H9 (cell line): ENCODE results near the gene MCAT. TPM values are rescaled to one million over a fixed set of nuclear protein-coding genes. Genes with fewer than 3 reads are reported as not detected.
"Not testable (repeated sequence)": the region's sequence is repeated elsewhere in the genome, so short reads cannot be mapped to it uniquely, and the experiment has no call there.

Experiments
- DNase-seq: peaks from one replicate; pipeline ENCODE4 v3.0.0-alpha.2; 2017
- H2AFZ ChIP-seq: one replicate; pipeline ENCODE4 v1.6.1; 2013; ENCODE audit warnings: mild to moderate bottlenecking, low read length, control low read depth, moderate library complexity
- H2AK5ac ChIP-seq: 2 replicates; pipeline ENCODE4 v1.6.1; 2013; ENCODE audit warnings: low read length, control low read depth, mixed read lengths; ENCODE audit not compliant: insufficient read length
- H2BK120ac ChIP-seq: one replicate; pipeline ENCODE4 v1.6.1; 2013; ENCODE audit warnings: low read depth, mild to moderate bottlenecking, low read length, control low read depth, inconsistent platforms; ENCODE audit not compliant: poor library complexity, severe bottlenecking
- H2BK12ac ChIP-seq: 2 replicates; pipeline ENCODE4 v1.6.1; 2013; ENCODE audit warnings: low read length, control low read depth, mixed read lengths, low read depth; ENCODE audit not compliant: insufficient read length
- H2BK15ac ChIP-seq: 2 replicates; pipeline ENCODE4 v1.6.1; 2013; ENCODE audit warnings: low read depth, low read length, control low read depth
- H2BK20ac ChIP-seq: one replicate; pipeline ENCODE4 v1.6.1; 2013; ENCODE audit warnings: low read depth, mild to moderate bottlenecking, low read length, control low read depth, inconsistent platforms; ENCODE audit not compliant: poor library complexity, severe bottlenecking
- H2BK5ac ChIP-seq: 2 replicates; pipeline ENCODE4 v1.6.1; 2013; ENCODE audit warnings: low read length, control low read depth, mixed read lengths; ENCODE audit not compliant: insufficient read length
- H3K14ac ChIP-seq: 2 replicates; pipeline ENCODE4 v1.6.1; 2013; ENCODE audit warnings: low read length, control low read depth; ENCODE audit not compliant: insufficient read depth
- H3K18ac ChIP-seq: 2 replicates; pipeline ENCODE4 v1.6.1; 2013; ENCODE audit warnings: low read depth, mild to moderate bottlenecking, mixed read lengths, low read length, control low read depth; ENCODE audit not compliant: insufficient read length
- H3K23ac ChIP-seq: 2 replicates; pipeline ENCODE4 v1.6.1; 2013; ENCODE audit warnings: low read length, control low read depth, mixed read lengths, low read depth; ENCODE audit not compliant: insufficient read length
- H3K23me2 ChIP-seq: 2 replicates; pipeline ENCODE4 v1.6.1; 2013; ENCODE audit warnings: low read depth, mild to moderate bottlenecking, mixed read lengths, low read length, control low read depth; ENCODE audit not compliant: insufficient read length, poor library complexity, severe bottlenecking
- H3K27ac ChIP-seq: 2 replicates; pipeline ENCODE4 v1.5.1; 2013; ENCODE audit warnings: low read length, control low read depth, mixed read lengths, low read depth; ENCODE audit not compliant: insufficient read length
- H3K27me3 ChIP-seq: 2 replicates; pipeline ENCODE4 v1.6.1; 2013; ENCODE audit warnings: low read length, control low read depth, inconsistent platforms; ENCODE audit not compliant: insufficient read depth
- H3K4ac ChIP-seq: 2 replicates; pipeline ENCODE4 v1.6.1; 2013; ENCODE audit warnings: low read depth, mild to moderate bottlenecking, control low read depth, inconsistent platforms, low read length, moderate library complexity
- H3K4me1 ChIP-seq: 2 replicates; pipeline ENCODE4 v1.6.1; 2013; ENCODE audit warnings: low read length, control low read depth, inconsistent platforms; ENCODE audit not compliant: insufficient read depth
- H3K4me2 ChIP-seq: 2 replicates; pipeline ENCODE4 v1.6.1; 2013; ENCODE audit warnings: low read length, control low read depth, mixed read lengths; ENCODE audit not compliant: insufficient read length, insufficient read depth
- H3K56ac ChIP-seq: 2 replicates; pipeline ENCODE4 v1.6.1; 2013; ENCODE audit warnings: low read depth, mild to moderate bottlenecking, mixed read lengths, low read length, control low read depth; ENCODE audit not compliant: insufficient read length
- H3K79me1 ChIP-seq: 2 replicates; pipeline ENCODE4 v1.6.1; 2013; ENCODE audit warnings: low read depth, mild to moderate bottlenecking, moderate library complexity, low read length, control low read depth, inconsistent platforms; ENCODE audit not compliant: insufficient read depth, poor library complexity, severe bottlenecking
- H3K79me2 ChIP-seq: 2 replicates; pipeline ENCODE4 v1.6.1; 2013; ENCODE audit warnings: low read length, control low read depth, inconsistent platforms; ENCODE audit not compliant: insufficient read depth
- H3K9ac ChIP-seq: 2 replicates; pipeline ENCODE4 v1.6.1; 2013; ENCODE audit warnings: low read length, control low read depth, mixed read lengths; ENCODE audit not compliant: insufficient read length; ENCODE audit errors: extremely low read depth
- H3K9me3 ChIP-seq: one replicate; pipeline ENCODE4 v1.6.1; 2013; ENCODE audit warnings: low read depth, low read length, inconsistent platforms; ENCODE audit not compliant: control insufficient read depth
- H3T11ph ChIP-seq: one replicate; pipeline ENCODE4 v1.6.1; 2013; ENCODE audit warnings: mild to moderate bottlenecking, low read length, control low read depth, inconsistent platforms
- H4K20me1 ChIP-seq: one replicate; pipeline ENCODE4 v1.6.1; 2013; ENCODE audit not compliant: control insufficient read depth, insufficient read length, insufficient read depth
- H4K5ac ChIP-seq: 2 replicates; pipeline ENCODE4 v1.6.1; 2013; ENCODE audit warnings: low read depth, mild to moderate bottlenecking, mixed read lengths, low read length, control low read depth; ENCODE audit not compliant: insufficient read length
- H4K8ac ChIP-seq: replicated peaks from 2 replicates; pipeline ENCODE4 v1.6.1; 2013; ENCODE audit warnings: low read length, control low read depth, mixed read lengths, low read depth; ENCODE audit not compliant: insufficient read length
- H4K91ac ChIP-seq: 2 replicates; pipeline ENCODE4 v1.6.1; 2013; ENCODE audit warnings: low read depth, mild to moderate bottlenecking, moderate library complexity, mixed read lengths, low read length, control low read depth; ENCODE audit not compliant: insufficient read length
- H3K27ac Mint-ChIP-seq, 3 experiments: 2 replicates in 2 of 3; 3 replicates in 1 of 3; pipeline ENCODE4 v1.8.0; 2020 to 2021; ENCODE audit warnings: mixed read lengths in 3 of 3, mild to moderate bottlenecking in 1 of 3, moderate library complexity in 1 of 3
- H3K27me3 Mint-ChIP-seq: 2 replicates; pipeline ENCODE4 v1.8.0; 2021; ENCODE audit warnings: low read depth, mild to moderate bottlenecking, moderate library complexity, mixed read lengths
- H3K36me3 Mint-ChIP-seq, 3 experiments: 2 replicates in 2 of 3; 3 replicates in 1 of 3; pipeline ENCODE4 v1.8.0; 2020 to 2021; ENCODE audit warnings: low read depth in 3 of 3, mixed read lengths in 3 of 3; ENCODE audit not compliant: insufficient read depth in 1 of 3
- H3K4me1 Mint-ChIP-seq, 2 experiments: 2 replicates each; pipeline ENCODE4 v1.8.0; 2020; ENCODE audit warnings: mixed read lengths in 2 of 2
- H3K4me3 Mint-ChIP-seq, 2 experiments: 2 replicates in 1 of 2; 3 replicates in 1 of 2; pipeline ENCODE4 v1.8.0; 2020 to 2021; ENCODE audit warnings: mild to moderate bottlenecking in 2 of 2, mixed read lengths in 2 of 2, moderate library complexity in 1 of 2
- H3K9me3 Mint-ChIP-seq, 2 experiments: 2 replicates in 1 of 2; 3 replicates in 1 of 2; pipeline ENCODE4 v1.8.0; 2020; ENCODE audit warnings: mild to moderate bottlenecking in 2 of 2, mixed read lengths in 2 of 2, moderate library complexity in 1 of 2
- WGBS: extraction: QIAGEN DNeasy Blood & Tissue Kit; methylation state at CpG from one replicate; pipeline ENCODE4 v1.1.7; 2013; ENCODE audit warnings: missing lambda C conversion rate, low lambda C conversion rate, mixed read lengths; ENCODE audit not compliant: insufficient read length; ENCODE audit errors: extremely low coverage; 5-methylcytosine and 5-hydroxymethylcytosine counted together
- total RNA-seq: library from RNA; stranded (reverse); gene quantifications from 2 replicates; pipeline ENCODE4 v1.2.1, GENCODE V29; 2021
- TF ChIP-seq, protein P1 (sequence below): fragments of 200-600 bp; sonication (generic); conservative IDR thresholded peaks from 3 replicates; pipeline ENCODE4 v1.8.0; 2021; ENCODE audit warnings: antibody characterized with exemption, mild to moderate bottlenecking

MCAT gene
- total RNA-seq, 1 experiment from 2014 or later = 20.3 TPM

DNA sequence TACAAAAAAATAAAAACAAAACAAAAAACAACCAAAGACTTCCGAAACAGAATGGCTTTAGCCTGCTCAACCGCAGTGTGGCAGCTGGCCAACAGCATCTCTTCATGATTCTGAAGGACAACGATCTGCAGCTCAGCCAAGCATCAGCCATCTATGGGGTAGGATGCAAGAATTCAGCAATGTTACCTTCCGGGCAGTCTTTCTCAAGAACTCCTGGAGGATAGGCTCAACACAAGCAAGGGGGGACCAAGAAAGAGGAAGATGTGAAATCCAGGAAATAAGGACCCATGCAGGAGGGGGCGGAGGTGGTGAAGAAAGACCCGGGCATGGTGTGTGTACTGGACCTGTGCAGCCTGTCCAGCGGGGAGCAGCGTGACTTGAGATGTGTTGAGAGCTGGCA lies 4.6 kb upstream of the MCAT start:
- Histone ChIP-seq H4K8ac (no peak overlapping the region), H3K4me2 (no peak overlapping the region), H4K5ac (no peak overlapping the region), H3K14ac (no peak overlapping the region), H3K9ac (no peak overlapping the region), H2BK20ac (no peak overlapping the region), H4K91ac (no peak overlapping the region), H3K27ac (no peak overlapping the region), H3K79me1 (no peaks in the 10 kb centered on the region), H3K4me1 (no peaks in the 10 kb centered on the region; the same call in 1 of the 2 replicates), H3T11ph (no peak overlapping the region), H2BK5ac (no peak overlapping the region), H2BK15ac (no peak overlapping the region), H3K56ac (no peak overlapping the region), H3K27me3 (no peaks in the 10 kb centered on the region; the same call in 1 of the 2 replicates), H3K18ac (no peak overlapping the region), H3K23me2 (peaks cover under 1% of the 10 kb centered on the region), H2AFZ (no peak overlapping the region), H4K20me1 (no peaks in the 10 kb centered on the region), H3K9me3 (no peaks in the 10 kb centered on the region), H2AK5ac (no peak overlapping the region), H3K79me2 (no peaks in the 10 kb centered on the region), H2BK120ac (no peak overlapping the region), H3K23ac (no peak overlapping the region), H2BK12ac (no peak overlapping the region), H3K4ac (no peak overlapping the region)
- TF ChIP-seq, protein P1, sequence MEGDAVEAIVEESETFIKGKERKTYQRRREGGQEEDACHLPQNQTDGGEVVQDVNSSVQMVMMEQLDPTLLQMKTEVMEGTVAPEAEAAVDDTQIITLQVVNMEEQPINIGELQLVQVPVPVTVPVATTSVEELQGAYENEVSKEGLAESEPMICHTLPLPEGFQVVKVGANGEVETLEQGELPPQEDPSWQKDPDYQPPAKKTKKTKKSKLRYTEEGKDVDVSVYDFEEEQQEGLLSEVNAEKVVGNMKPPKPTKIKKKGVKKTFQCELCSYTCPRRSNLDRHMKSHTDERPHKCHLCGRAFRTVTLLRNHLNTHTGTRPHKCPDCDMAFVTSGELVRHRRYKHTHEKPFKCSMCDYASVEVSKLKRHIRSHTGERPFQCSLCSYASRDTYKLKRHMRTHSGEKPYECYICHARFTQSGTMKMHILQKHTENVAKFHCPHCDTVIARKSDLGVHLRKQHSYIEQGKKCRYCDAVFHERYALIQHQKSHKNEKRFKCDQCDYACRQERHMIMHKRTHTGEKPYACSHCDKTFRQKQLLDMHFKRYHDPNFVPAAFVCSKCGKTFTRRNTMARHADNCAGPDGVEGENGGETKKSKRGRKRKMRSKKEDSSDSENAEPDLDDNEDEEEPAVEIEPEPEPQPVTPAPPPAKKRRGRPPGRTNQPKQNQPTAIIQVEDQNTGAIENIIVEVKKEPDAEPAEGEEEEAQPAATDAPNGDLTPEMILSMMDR = no peak
- DNase-seq = no peak
- no peak overlapping the region for H3K4me3 Mint-ChIP-seq
- H3K9me3 Mint-ChIP-seq = no peaks in the 10 kb centered on the region
- H3K27me3 Mint-ChIP-seq = peaks cover 22% of the 10 kb centered on the region
- no peak overlapping the region for H3K27ac Mint-ChIP-seq
- peaks cover 3 to 19% of the 10 kb centered on the region in 2 experiments for H3K4me1 Mint-ChIP-seq
- no CpG with 5 or more reads among the region's 8 CpGs for WGBS
- H3K36me3 Mint-ChIP-seq = no peaks in the 10 kb centered on the region

DNA sequence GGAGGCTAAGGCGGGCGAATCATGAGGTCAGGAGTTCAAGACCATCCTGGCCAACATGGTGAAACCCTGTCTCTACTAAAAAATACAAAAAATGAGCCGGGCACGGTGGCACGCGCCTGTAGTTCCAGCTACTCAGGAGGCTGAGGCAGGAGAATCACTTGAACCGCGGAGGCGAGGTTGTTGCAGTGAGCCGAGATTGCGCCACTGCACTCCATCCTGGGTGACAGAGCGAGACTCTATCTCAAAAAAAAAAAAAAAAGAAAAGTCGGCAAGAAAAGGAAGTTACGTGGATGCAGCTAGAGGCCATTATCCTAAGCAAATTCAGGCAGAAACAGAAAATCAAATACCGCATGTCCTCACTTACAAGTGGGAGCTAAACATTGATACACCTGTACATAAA lies 3.1 kb upstream of the MCAT start:
- H2BK12ac ChIP-seq, H4K8ac ChIP-seq, H2AK5ac ChIP-seq, H3K79me1 ChIP-seq, H4K5ac ChIP-seq, H4K91ac ChIP-seq, H3K4ac ChIP-seq, H2BK120ac ChIP-seq, H3K4me2 ChIP-seq, H3K27ac ChIP-seq, H3K56ac ChIP-seq, H2BK15ac ChIP-seq, H3K9me3 Mint-ChIP-seq, H3K9ac ChIP-seq, H3K4me3 Mint-ChIP-seq, H2BK20ac ChIP-seq, H3K18ac ChIP-seq, H3T11ph ChIP-seq, H3K9me3 ChIP-seq, DNase-seq, H3K27ac Mint-ChIP-seq, H3K23ac ChIP-seq, H3K14ac ChIP-seq, H3K36me3 Mint-ChIP-seq, H2AFZ ChIP-seq, H4K20me1 ChIP-seq, H3K4me1 ChIP-seq, H2BK5ac ChIP-seq, H3K23me2 ChIP-seq, H3K27me3 ChIP-seq, H3K79me2 ChIP-seq: not testable (repeated sequence)
- no CpG with 5 or more reads among the region's 15 CpGs for WGBS
- Mint-ChIP-seq H3K4me1 (peaks cover 3 to 14% of the 10 kb centered on the region in 2 experiments), H3K27me3 (peaks cover 17% of the 10 kb centered on the region)
